Fibroblast of lung (primary cell): Measurements from ENCODE around the gene MAPK13. TPM values are rescaled to one million over a fixed set of nuclear protein-coding genes. Genes with fewer than 3 reads are reported as not detected.

Experiments
- DNase-seq, 2 donors: peaks; one replicate each; pipeline versions ENCODE4 v3.0.0 to v3.0.0-alpha.2; 2010; ENCODE audit warnings: low read depth in 2 of 2
- H2AFZ ChIP-seq: 2 replicates; pipeline ENCODE4 v1.5.1; 2012; ENCODE audit warnings: low read length, control low read depth, inconsistent platforms
- H3K27ac ChIP-seq: 2 replicates; pipeline ENCODE4 v1.5.1; 2011; ENCODE audit warnings: low read length, control low read depth; ENCODE audit not compliant: insufficient read depth
- H3K27me3 ChIP-seq: 2 replicates; pipeline ENCODE4 v1.5.1; 2011; ENCODE audit warnings: mild to moderate bottlenecking, low read length; ENCODE audit not compliant: control insufficient read depth, insufficient read depth
- H3K36me3 ChIP-seq: 2 replicates; pipeline ENCODE4 v1.5.1; 2011; ENCODE audit warnings: low read length; ENCODE audit not compliant: control insufficient read depth, insufficient read depth
- H3K4me1 ChIP-seq: 2 replicates; pipeline ENCODE4 v1.5.1; 2011; ENCODE audit warnings: low read length; ENCODE audit not compliant: control insufficient read depth, insufficient read depth; ENCODE audit errors: extremely low read depth
- H3K4me2 ChIP-seq: 2 replicates; pipeline ENCODE4 v1.5.1; 2011; ENCODE audit warnings: low read length, control low read depth; ENCODE audit not compliant: insufficient read depth; ENCODE audit errors: extremely low read depth
- H3K4me3 ChIP-seq, 4 experiments: fragments of 200-600 bp in 1 of 4; sonication (generic) in 1 of 4; replicated peaks in 1 of 4; 2 replicates each; pipeline ENCODE4 v1.5.1; 2011 to 2016; ENCODE audit warnings: low read length in 4 of 4, low read depth in 3 of 4, mild to moderate bottlenecking in 3 of 4, control low read depth in 2 of 4, inconsistent platforms in 1 of 4, mixed read lengths in 1 of 4; ENCODE audit not compliant: insufficient read depth in 1 of 4; ENCODE audit errors: control extremely low read depth in 1 of 4
- H3K79me2 ChIP-seq: 2 replicates; pipeline ENCODE4 v1.5.1; 2012; ENCODE audit warnings: mild to moderate bottlenecking, low read length, inconsistent platforms; ENCODE audit not compliant: control insufficient read depth, insufficient read depth
- H3K9ac ChIP-seq: 2 replicates; pipeline ENCODE4 v1.5.1; 2011; ENCODE audit warnings: mild to moderate bottlenecking, low read length, control low read depth; ENCODE audit not compliant: insufficient read depth
- H3K9me3 ChIP-seq: 2 replicates; pipeline ENCODE4 v1.5.1; 2012; ENCODE audit warnings: low read depth, low read length; ENCODE audit not compliant: control insufficient read depth, insufficient read depth
- H4K20me1 ChIP-seq: 2 replicates; pipeline ENCODE4 v1.5.1; 2011; ENCODE audit warnings: low read length; ENCODE audit not compliant: control insufficient read depth, insufficient read depth; ENCODE audit errors: extremely low read depth
- EZH2 ChIP-seq: IDR thresholded peaks from 2 replicates; pipeline ENCODE4 v1.5.1; 2012; ENCODE audit warnings: low read length, control low read depth, mild to moderate bottlenecking; ENCODE audit errors: missing control alignments
- polyA plus RNA-seq, 2 donors: library from polyadenylated mRNA; depleted of rRNA in 1 of 2; stranded (reverse) in 1 of 2; unstranded in 1 of 2; fragments of >200 nt; gene quantifications; 2 replicates each; pipeline ENCODE4 v1.2.1, GENCODE V29; 2011 to 2012; ENCODE audit warnings: missing spikeins in 1 of 2
- total RNA-seq: library from RNA; depleted of rRNA; stranded (reverse); fragments of >200 nt; gene quantifications from 2 replicates; pipeline ENCODE4 v1.2.1, GENCODE V29; 2014
- TF ChIP-seq, protein P1 (sequence below), 2 donors: IDR thresholded peaks in 1 of 2; conservative IDR thresholded peaks in 1 of 2; 1 replicate in 1 of 2; 2 replicates in 1 of 2; pipeline ENCODE4 v1.5.1; 2011 to 2012; ENCODE audit warnings: low read length in 2 of 2, control low read depth in 1 of 2, inconsistent platforms in 1 of 2, low read depth in 1 of 2, mild to moderate bottlenecking in 1 of 2

MAPK13 gene
- total and polyA plus RNA-seq, 2 donors (not counting 1 experiment from before 2014, with no cell fraction given) = 3.0 to 7.6 TPM

DNA sequence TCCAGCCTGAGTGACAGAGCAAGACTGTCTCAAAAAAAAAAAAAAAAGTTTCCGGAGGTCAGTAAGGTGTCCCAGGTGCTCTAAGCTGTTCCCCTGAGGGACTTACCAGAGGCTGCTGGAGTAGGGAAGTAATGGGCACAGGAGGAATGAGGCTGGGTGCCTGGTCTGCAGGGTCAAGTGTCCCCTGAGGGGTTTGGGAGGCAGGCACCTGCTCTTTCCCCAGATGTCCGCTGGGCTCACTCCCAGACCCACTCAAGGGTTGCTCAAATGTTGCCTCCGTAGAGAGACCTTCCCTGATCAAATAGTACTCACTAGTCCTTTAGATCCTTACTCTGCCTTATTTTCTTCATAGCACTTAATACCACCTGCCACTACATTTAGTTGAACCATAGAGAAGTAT, 5.4 kb upstream of the MAPK13 start:
- Histone ChIP-seq H3K4me2 (no peak overlapping the region), H3K79me2 (no peaks in the 10 kb centered on the region), H4K20me1 (no peaks in the 10 kb centered on the region), H3K4me1 (peaks cover 21% of the 10 kb centered on the region), H2AFZ (no peak overlapping the region), H3K36me3 (no peaks in the 10 kb centered on the region), H3K4me3 (no peak overlapping the region), H3K27ac (no peak overlapping the region), H3K9ac (no peak overlapping the region), H3K9me3 (no peaks in the 10 kb centered on the region), H3K27me3 (no peaks in the 10 kb centered on the region)
- TF ChIP-seq, protein P1, sequence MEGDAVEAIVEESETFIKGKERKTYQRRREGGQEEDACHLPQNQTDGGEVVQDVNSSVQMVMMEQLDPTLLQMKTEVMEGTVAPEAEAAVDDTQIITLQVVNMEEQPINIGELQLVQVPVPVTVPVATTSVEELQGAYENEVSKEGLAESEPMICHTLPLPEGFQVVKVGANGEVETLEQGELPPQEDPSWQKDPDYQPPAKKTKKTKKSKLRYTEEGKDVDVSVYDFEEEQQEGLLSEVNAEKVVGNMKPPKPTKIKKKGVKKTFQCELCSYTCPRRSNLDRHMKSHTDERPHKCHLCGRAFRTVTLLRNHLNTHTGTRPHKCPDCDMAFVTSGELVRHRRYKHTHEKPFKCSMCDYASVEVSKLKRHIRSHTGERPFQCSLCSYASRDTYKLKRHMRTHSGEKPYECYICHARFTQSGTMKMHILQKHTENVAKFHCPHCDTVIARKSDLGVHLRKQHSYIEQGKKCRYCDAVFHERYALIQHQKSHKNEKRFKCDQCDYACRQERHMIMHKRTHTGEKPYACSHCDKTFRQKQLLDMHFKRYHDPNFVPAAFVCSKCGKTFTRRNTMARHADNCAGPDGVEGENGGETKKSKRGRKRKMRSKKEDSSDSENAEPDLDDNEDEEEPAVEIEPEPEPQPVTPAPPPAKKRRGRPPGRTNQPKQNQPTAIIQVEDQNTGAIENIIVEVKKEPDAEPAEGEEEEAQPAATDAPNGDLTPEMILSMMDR (conservative IDR thresholded peaks at IDR 0.05 in 1 of 2, IDR thresholded peaks at IDR 0.05 in 1 of 2; ENCODE audit: low read depth in 1 of 2, low read length in 2 of 2) = no peak
- no peak for TF ChIP-seq EZH2
- DNase-seq = no peak

DNA sequence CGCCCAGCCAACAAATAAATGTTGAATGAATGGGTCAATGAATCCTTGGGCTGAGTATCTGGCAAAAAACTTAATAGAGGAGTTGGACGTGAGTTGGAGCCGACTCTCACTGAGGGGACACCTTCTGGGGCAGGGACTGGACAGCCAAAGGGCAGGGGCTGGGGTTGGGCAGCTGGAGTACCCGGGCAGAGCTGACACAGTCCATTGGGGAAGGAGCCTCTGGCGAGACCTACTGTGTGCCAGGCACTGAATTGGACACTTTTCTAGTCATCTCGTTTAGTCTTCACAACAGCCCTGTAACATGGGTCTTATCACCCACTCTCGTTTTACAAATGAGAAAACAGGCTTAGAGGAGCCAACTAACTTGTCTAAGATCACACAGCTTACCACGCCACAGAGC, 4.7 kb upstream of the MAPK13 start:
- no peak for TF ChIP-seq EZH2
- no peaks in the 10 kb centered on the region for H3K79me2 ChIP-seq
- peaks cover 21% of the 10 kb centered on the region for H3K4me1 ChIP-seq
- no peak overlapping the region for H3K4me3 ChIP-seq
- no peaks in the 10 kb centered on the region for H3K9me3 ChIP-seq
- no peaks in the 10 kb centered on the region for H3K36me3 ChIP-seq
- H2AFZ ChIP-seq = no peak overlapping the region
- no peak overlapping the region for H3K4me2 ChIP-seq
- no peaks in the 10 kb centered on the region for H3K27me3 ChIP-seq
- H3K27ac ChIP-seq = no peak overlapping the region
- no peak overlapping the region for H3K9ac ChIP-seq
- DNase-seq = no peak
- no peaks in the 10 kb centered on the region for H4K20me1 ChIP-seq

DNA sequence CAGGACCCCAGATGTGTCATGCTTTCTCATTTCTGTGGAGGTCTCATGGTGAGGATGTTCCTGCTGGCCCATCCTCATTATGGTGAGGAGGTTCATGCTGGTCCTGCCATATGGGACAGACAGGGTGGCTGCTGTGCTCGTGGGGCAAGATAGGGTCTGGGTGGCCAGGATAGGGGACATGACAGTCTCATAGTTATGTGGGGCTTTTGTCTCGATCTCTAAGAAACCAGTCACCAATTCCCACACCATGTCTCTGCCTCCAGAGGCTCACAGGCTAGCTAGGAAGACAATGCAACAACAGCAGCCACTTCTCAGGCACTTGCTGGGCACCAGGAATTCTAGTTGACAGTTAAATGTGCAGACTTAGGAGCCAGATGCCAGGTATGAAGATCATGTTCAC, 4.2 kb upstream of the MAPK13 start:
- H3K4me2 ChIP-seq = no peak overlapping the region
- H4K20me1 ChIP-seq = no peaks in the 10 kb centered on the region
- no peak overlapping the region for H2AFZ ChIP-seq
- no peak for DNase-seq
- peaks cover 24% of the 10 kb centered on the region for H3K4me1 ChIP-seq
- no peak overlapping the region for H3K4me3 ChIP-seq
- H3K27me3 ChIP-seq = no peaks in the 10 kb centered on the region
- TF ChIP-seq, protein P1 (conservative IDR thresholded peaks at IDR 0.05 in 1 of 2, IDR thresholded peaks at IDR 0.05 in 1 of 2; ENCODE audit: low read depth in 1 of 2, low read length in 2 of 2) = no peak
- TF ChIP-seq EZH2 = no peak
- no peaks in the 10 kb centered on the region for H3K79me2 ChIP-seq
- no peaks in the 10 kb centered on the region for H3K36me3 ChIP-seq
- no peak overlapping the region for H3K27ac ChIP-seq
- H3K9me3 ChIP-seq = no peaks in the 10 kb centered on the region
- H3K9ac ChIP-seq = no peak overlapping the region
